ACC112 (cell line): ENCODE measurements around the gene LIN52.
"Not testable (repeated sequence)": the region's sequence is repeated elsewhere in the genome, so short reads cannot be mapped to it uniquely, and the experiment has no call there.

Experiments used
- H2AFZ ChIP-seq: fragments of 200-600 bp; sonication (generic); one replicate; pipeline ENCODE4 v1.6.0; 2017; ENCODE audit warnings: antibody characterized with exemption, low read length; ENCODE audit not compliant: unreplicated experiment
- H3K27ac ChIP-seq: fragments of 200-600 bp; sonication (generic); 2 replicates; pipeline ENCODE4 v1.5.1; 2014; ENCODE audit warnings: low read depth, mild to moderate bottlenecking, antibody characterized with exemption, low read length, moderate library complexity
- H3K27me3 ChIP-seq: fragments of 200-600 bp; sonication (generic); 2 replicates; pipeline ENCODE4 v1.6.1; 2014; ENCODE audit warnings: mild to moderate bottlenecking, antibody characterized with exemption, low read length, moderate library complexity, mixed read lengths; ENCODE audit not compliant: insufficient read depth
- H3K36me3 ChIP-seq: fragments of 200-600 bp; sonication (generic); 2 replicates; pipeline ENCODE4 v1.6.1; 2016; ENCODE audit warnings: mild to moderate bottlenecking, antibody characterized with exemption, low read length, moderate library complexity, mixed read lengths; ENCODE audit not compliant: insufficient read depth
- H3K4me1 ChIP-seq: fragments of 200-600 bp; sonication (generic); one replicate; pipeline ENCODE4 v1.6.1; 2016; ENCODE audit warnings: low read length, mixed read lengths; ENCODE audit not compliant: insufficient read depth, unreplicated experiment, control insufficient read depth
- H3K4me3 ChIP-seq: fragments of 200-600 bp; sonication (generic); 2 replicates; pipeline ENCODE4 v1.5.1; 2014; ENCODE audit warnings: mild to moderate bottlenecking, low read depth, low read length
- H3K79me2 ChIP-seq: fragments of 200-600 bp; sonication (generic); one replicate; pipeline ENCODE4 v1.6.0; 2016; ENCODE audit warnings: low read length; ENCODE audit not compliant: control insufficient read depth, unreplicated experiment, insufficient read depth

The LIN52 gene

GRCh38 chr14:74109369-74109768 lies 24.6 kb downstream of the LIN52 start:
- no peaks in the 10 kb centered on the region for H3K79me2 ChIP-seq
- H3K27me3 ChIP-seq = no peaks in the 10 kb centered on the region
- no peak overlapping the region for H3K4me3 ChIP-seq
- no peaks in the 10 kb centered on the region; the same call in 1 of the 2 replicates for H3K36me3 ChIP-seq
- H2AFZ ChIP-seq = no peak overlapping the region
- no peaks in the 10 kb centered on the region for H3K4me1 ChIP-seq
- H3K27ac ChIP-seq = no peak overlapping the region

GRCh38 chr14:74111395-74112216 lies 26.9 kb downstream of the LIN52 start:
- H2AFZ ChIP-seq, H3K4me3 ChIP-seq, H3K27me3 ChIP-seq, H3K36me3 ChIP-seq, H3K4me1 ChIP-seq, H3K79me2 ChIP-seq, H3K27ac ChIP-seq: not testable (repeated sequence)

GRCh38 chr14:74125487-74125886 lies 40.7 kb downstream of the LIN52 start:
- not testable (repeated sequence) for H3K4me3 ChIP-seq, H3K27me3 ChIP-seq, H3K27ac ChIP-seq, H3K4me1 ChIP-seq, H3K79me2 ChIP-seq, H2AFZ ChIP-seq, H3K36me3 ChIP-seq

- H3K79me2 ChIP-seq = no peaks in the 10 kb centered on the region
- H3K4me3 ChIP-seq = no peak overlapping the region
- H2AFZ ChIP-seq = no peak overlapping the region
- H3K36me3 ChIP-seq = peaks cover 6% of the 10 kb centered on the region; the same call in 1 of the 2 replicates
- H3K4me1 ChIP-seq = no peaks in the 10 kb centered on the region
- H3K27me3 ChIP-seq = no peaks in the 10 kb centered on the region
- H3K27ac ChIP-seq = no peak overlapping the region
These were observed 41.7 kb downstream of the LIN52 start for GRCh38 chr14:74126315-74127013.

GRCh38 chr14:74127634-74128033 lies 42.9 kb downstream of the LIN52 start:
- Histone ChIP-seq H3K27ac (no peak overlapping the region), H3K4me3 (no peak overlapping the region), H2AFZ (no peak overlapping the region), H3K4me1 (no peaks in the 10 kb centered on the region), H3K27me3 (no peaks in the 10 kb centered on the region), H3K36me3 (peaks cover 6% of the 10 kb centered on the region; the same call in 1 of the 2 replicates), H3K79me2 (no peaks in the 10 kb centered on the region)

GRCh38 chr14:74133833-74134481 lies 49.2 kb downstream of the LIN52 start:
- H3K79me2 ChIP-seq = no peaks in the 10 kb centered on the region

GRCh38 chr14:74134484-74134883 lies 49.7 kb downstream of the LIN52 start:
- H3K79me2 ChIP-seq = no peaks in the 10 kb centered on the region
- no peaks in the 10 kb centered on the region for H3K27me3 ChIP-seq
- H3K36me3 ChIP-seq = no peaks in the 10 kb centered on the region
- no peak overlapping the region for H3K27ac ChIP-seq
- no peak overlapping the region for H2AFZ ChIP-seq
- H3K4me3 ChIP-seq = no peak overlapping the region
- no peaks in the 10 kb centered on the region for H3K4me1 ChIP-seq

More at GRCh38 chr14:74133833-74134481, 49.2 kb downstream of the LIN52 start:
- Histone ChIP-seq H2AFZ (no peak overlapping the region), H3K27ac (no peak overlapping the region), H3K27me3 (no peaks in the 10 kb centered on the region), H3K4me3 (no peak overlapping the region), H3K36me3 (no peaks in the 10 kb centered on the region), H3K4me1 (no peaks in the 10 kb centered on the region)

GRCh38 chr14:74135426-74135825 lies 50.7 kb downstream of the LIN52 start:
- Histone ChIP-seq H3K4me1 (no peaks in the 10 kb centered on the region), H3K27me3 (no peaks in the 10 kb centered on the region), H3K4me3 (no peak overlapping the region), H3K27ac (no peak overlapping the region), H2AFZ (no peak overlapping the region), H3K79me2 (no peaks in the 10 kb centered on the region), H3K36me3 (no peaks in the 10 kb centered on the region)

- Histone ChIP-seq H3K27me3 (no peaks in the 10 kb centered on the region), H3K79me2 (no peaks in the 10 kb centered on the region), H3K4me3 (no peak overlapping the region), H3K27ac (no peak overlapping the region), H3K36me3 (no peaks in the 10 kb centered on the region), H2AFZ (no peak overlapping the region), H3K4me1 (no peaks in the 10 kb centered on the region)
These were observed 55.7 kb downstream of the LIN52 start for GRCh38 chr14:74140374-74140850.

GRCh38 chr14:74141703-74142102 lies 56.9 kb downstream of the LIN52 start:
- Histone ChIP-seq H2AFZ (no peak overlapping the region), H3K4me3 (no peak overlapping the region), H3K79me2 (no peaks in the 10 kb centered on the region), H3K4me1 (no peaks in the 10 kb centered on the region), H3K36me3 (no peaks in the 10 kb centered on the region), H3K27me3 (no peaks in the 10 kb centered on the region), H3K27ac (no peak overlapping the region)
